Measurements from ENCODE around the gene LAMA5. TPM values are rescaled to one million over a fixed set of nuclear protein-coding genes. Genes with fewer than 3 reads are reported as not detected.

LAMA5 gene
- total RNA-seq: 40.0 and 48.2 TPM in 2 replicates

GRCh38 chr20:62367136-62367632 is at the start of gene LAMA5:
LAMA5 (minus strand) TSS chr20:62367312; CDS start chr20:62367245, 67 bp downstream.

GRCh38 chr20:62407221-62407992 is 40.3 kb upstream of the LAMA5 start, which contains the start of gene CABLES2:
CABLES2 (minus strand) TSS chr20:62407285; CDS start chr20:62407276, 9 bp downstream.

GRCh38 chr20:62386383-62387218 is 19.5 kb upstream of the LAMA5 start, which contains the start of gene RPS21:
RPS21 (plus strand) TSS chr20:62387103; CDS start chr20:62387339, 236 bp downstream.

GRCh38 chr20:62302341-62303061 is 64.6 kb downstream of the LAMA5 start, which contains the start of gene ADRM1:
ADRM1 (plus strand) TSS chr20:62302997; CDS start chr20:62303569, 572 bp downstream.

Other genes starting within 250 kb of the LAMA5 start
- gene LSM14B, start 244.8 kb downstream of the LAMA5 start, total RNA-seq: 21.9 and 24.3 TPM in 2 replicates
- 245 and 254 TPM in 2 replicates for gene PSMA7, start 223.9 kb downstream of the LAMA5 start, total RNA-seq
- 3.6 and 9.2 TPM in 2 replicates for gene SS18L1, start 223.5 kb downstream of the LAMA5 start, total RNA-seq
- gene MTG2, start 184.3 kb downstream of the LAMA5 start, total RNA-seq: 15.7 and 18.7 TPM in 2 replicates
- gene HRH3, start 147.0 kb downstream of the LAMA5 start, total RNA-seq: not detected in 2 replicates
- 16.1 and 17.8 TPM in 2 replicates for gene OSBPL2, start 128.8 kb downstream of the LAMA5 start, total RNA-seq
- gene ADRM1, start 64.3 kb downstream of the LAMA5 start, total RNA-seq: 83.4 and 101 TPM in 2 replicates
- gene RPS21, start 19.8 kb upstream of the LAMA5 start, total RNA-seq: 1,397 and 2,524 TPM in 2 replicates
- 3.6 TPM in 2 replicates for gene CABLES2, start 40.0 kb upstream of the LAMA5 start, total RNA-seq
- gene RBBP8NL, start 60.2 kb upstream of the LAMA5 start, total RNA-seq: not detected in 2 replicates
- gene GATA5, start 108.7 kb upstream of the LAMA5 start, total RNA-seq: not detected in 2 replicates